Erythroblast (primary cell): ENCODE results near the gene UNC13C.
"Not testable (repeated sequence)": the region's sequence is repeated elsewhere in the genome, so short reads cannot be mapped to it uniquely, and the experiment has no call there.

ENCODE experiments used
- DNase-seq, 2 experiments: peaks; one replicate each; lab custom pipeline; 2025; lab: John Stamatoyannopoulos, UW
- GATA1 ChIP-seq: IDR thresholded peaks from 2 replicates; pipeline ENCODE4 v1.6.1; 2011; ENCODE audit warnings: low read depth, mild to moderate bottlenecking, control low read depth, low read length, moderate library complexity
- POLR2A ChIP-seq: IDR thresholded peaks from 2 replicates; pipeline ENCODE4 v1.6.1; 2011; ENCODE audit warnings: mild to moderate bottlenecking, low read length

Gene UNC13C

GRCh38 chr15:53978253-53978906, at the start of gene UNC13C:
Gene UNC13C, plus strand, starts transcription at chr15:53978441. Its CDS starts 34,463 bp downstream, at chr15:54012904.
- no peak for DNase-seq
- no peak for TF ChIP-seq POLR2A
- no peak for TF ChIP-seq GATA1

GRCh38 chr15:53936137-53936536, 42.1 kb upstream of the UNC13C start:
- TF ChIP-seq GATA1: no peak
- TF ChIP-seq POLR2A: no peak
- DNase-seq: no peak

GRCh38 chr15:53937632-53938031, 40.6 kb upstream of the UNC13C start:
- DNase-seq: not testable (repeated sequence)

- TF ChIP-seq POLR2A: no peak
- TF ChIP-seq GATA1: no peak
- DNase-seq: no peak
Observed at GRCh38 chr15:53950572-53950971, 27.7 kb upstream of the UNC13C start.

GRCh38 chr15:53955396-53955795, 22.8 kb upstream of the UNC13C start:
- TF ChIP-seq GATA1 (no peak), POLR2A (no peak)
- no peak for DNase-seq

- DNase-seq: peak; percentile 2 to 45
- no peak for TF ChIP-seq GATA1
Observed at GRCh38 chr15:53962646-53963561, 15.3 kb upstream of the UNC13C start.

GRCh38 chr15:53963801-53964200, 14.4 kb upstream of the UNC13C start:
- DNase-seq: no peak
- TF ChIP-seq POLR2A (no peak), GATA1 (no peak)

- no peak for DNase-seq
- no peak for TF ChIP-seq GATA1
- TF ChIP-seq POLR2A: no peak
Observed at GRCh38 chr15:53974121-53974520, 4.1 kb upstream of the UNC13C start.

- no peak for TF ChIP-seq GATA1
- no peak for TF ChIP-seq POLR2A
- DNase-seq: no peak
Observed at GRCh38 chr15:53974813-53975212, 3.4 kb upstream of the UNC13C start.

- peak in 1 of 2 experiments; percentile 0 for DNase-seq
- TF ChIP-seq GATA1 (no peak), POLR2A (no peak)
Observed at GRCh38 chr15:53976844-53977392, 1.3 kb upstream of the UNC13C start.

- no peak for DNase-seq
- TF ChIP-seq GATA1 (no peak), POLR2A (no peak)
Observed at GRCh38 chr15:53979051-53979788, 979 bp downstream of the UNC13C start.

GRCh38 chr15:53980021-53980420, 1.8 kb downstream of the UNC13C start:
- DNase-seq: no peak
- TF ChIP-seq POLR2A: no peak
- no peak for TF ChIP-seq GATA1

- TF ChIP-seq GATA1 (no peak), POLR2A (no peak)
- DNase-seq: no peak
Observed at GRCh38 chr15:53982071-53982680, 3.9 kb downstream of the UNC13C start.
